HG03342 (cell line): Measurements from ENCODE around the gene ZSWIM3.
A peak's percentile ranks its signal among the peaks of the same experiment; 100 is the strongest.
"Not testable (repeated sequence)": the region's sequence is repeated elsewhere in the genome, so short reads cannot be mapped to it uniquely, and the experiment has no call there.

Experiments
- ATAC-seq: cut with Tn5 transposase; IDR thresholded peaks from one replicate; pipeline ENCODE4 v1.9.1; 2021; ENCODE audit warnings: mild to moderate bottlenecking, moderate library complexity; ENCODE audit not compliant: unreplicated experiment

Gene ZSWIM3

DNA sequence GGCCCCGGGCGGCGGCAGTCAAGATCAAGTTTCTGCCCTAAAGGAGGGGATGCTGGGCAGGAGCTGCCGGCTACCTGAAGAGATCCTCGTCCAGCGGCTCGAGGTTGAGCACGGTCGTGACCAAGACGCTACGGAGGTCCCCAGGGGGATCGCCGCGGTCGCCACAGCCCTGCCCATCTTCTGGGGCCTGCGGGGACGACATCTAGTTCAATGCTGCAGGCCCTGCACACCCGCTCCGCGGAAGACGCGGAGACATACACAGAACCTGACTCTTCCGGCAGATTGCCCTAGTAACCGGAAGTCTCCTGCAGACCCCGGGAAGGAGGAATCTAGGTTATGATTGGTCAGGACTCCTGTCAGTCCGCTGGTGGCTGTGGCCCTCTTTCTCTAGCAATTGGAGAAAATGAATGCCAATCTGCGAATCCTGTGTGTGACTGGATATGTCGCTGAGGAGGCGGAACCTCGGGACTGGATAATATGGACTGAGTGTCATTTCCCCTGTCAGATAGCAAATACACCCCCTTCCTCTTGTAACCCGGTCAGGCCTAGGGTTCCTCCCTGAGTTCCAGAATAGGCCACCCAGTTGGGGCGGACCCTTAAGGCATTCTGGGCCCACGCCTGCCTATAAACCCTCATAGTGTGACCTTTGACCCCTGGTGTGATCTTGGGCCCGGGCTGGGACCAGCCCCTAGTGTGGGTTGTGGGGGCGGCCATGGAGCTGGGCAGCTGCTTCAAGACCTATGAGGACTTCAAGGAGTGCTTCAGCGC lies at the start of gene ZSWIM3, which contains the start of gene ACOT8:
ZSWIM3 (plus strand) TSS at position 501 of the 768 bp plus-strand sequence; CDS start at position 713, 212 bp downstream.
ACOT8 (minus strand) TSS at position 279 of the 768 bp plus-strand sequence; CDS start at position 202, 77 bp downstream.
- peak; percentile 93 for ATAC-seq

DNA sequence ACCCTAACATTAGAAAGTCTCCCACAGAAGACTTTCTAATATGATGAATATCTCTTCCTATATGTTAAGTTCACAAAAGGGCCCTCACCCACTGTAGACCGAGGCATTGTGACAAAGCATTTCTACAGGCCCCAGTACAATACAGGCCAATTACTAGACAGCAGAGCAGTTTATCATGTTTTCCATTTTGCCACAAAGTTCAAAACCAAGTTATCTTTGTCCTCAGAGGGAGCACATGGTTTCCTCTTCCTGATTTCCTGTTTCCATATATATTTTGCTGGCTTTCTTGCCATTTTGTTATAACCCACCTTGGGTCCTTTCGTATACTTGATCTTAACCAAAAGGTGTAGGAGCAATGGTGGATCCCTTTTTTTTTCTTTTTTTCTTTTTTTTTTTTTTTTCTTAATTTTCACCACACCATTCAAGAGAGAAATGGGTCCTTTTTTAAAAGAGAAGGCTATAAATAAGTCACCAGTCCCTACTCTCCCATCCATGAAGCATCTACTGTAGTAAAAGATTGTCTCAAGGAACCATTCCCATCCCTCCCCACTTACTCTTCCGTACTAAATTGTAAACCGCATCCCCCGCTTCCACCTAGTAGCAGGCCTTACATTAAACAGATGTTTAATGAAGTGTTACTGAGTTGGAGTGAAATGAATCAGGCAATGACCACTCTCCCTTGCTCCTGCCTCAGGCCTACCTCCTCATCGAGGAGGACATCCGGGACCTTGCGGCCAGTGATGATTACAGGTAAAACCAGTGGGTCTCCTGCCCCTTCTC lies 47.0 kb upstream of the ZSWIM3 start:
- no peak for ATAC-seq

DNA sequence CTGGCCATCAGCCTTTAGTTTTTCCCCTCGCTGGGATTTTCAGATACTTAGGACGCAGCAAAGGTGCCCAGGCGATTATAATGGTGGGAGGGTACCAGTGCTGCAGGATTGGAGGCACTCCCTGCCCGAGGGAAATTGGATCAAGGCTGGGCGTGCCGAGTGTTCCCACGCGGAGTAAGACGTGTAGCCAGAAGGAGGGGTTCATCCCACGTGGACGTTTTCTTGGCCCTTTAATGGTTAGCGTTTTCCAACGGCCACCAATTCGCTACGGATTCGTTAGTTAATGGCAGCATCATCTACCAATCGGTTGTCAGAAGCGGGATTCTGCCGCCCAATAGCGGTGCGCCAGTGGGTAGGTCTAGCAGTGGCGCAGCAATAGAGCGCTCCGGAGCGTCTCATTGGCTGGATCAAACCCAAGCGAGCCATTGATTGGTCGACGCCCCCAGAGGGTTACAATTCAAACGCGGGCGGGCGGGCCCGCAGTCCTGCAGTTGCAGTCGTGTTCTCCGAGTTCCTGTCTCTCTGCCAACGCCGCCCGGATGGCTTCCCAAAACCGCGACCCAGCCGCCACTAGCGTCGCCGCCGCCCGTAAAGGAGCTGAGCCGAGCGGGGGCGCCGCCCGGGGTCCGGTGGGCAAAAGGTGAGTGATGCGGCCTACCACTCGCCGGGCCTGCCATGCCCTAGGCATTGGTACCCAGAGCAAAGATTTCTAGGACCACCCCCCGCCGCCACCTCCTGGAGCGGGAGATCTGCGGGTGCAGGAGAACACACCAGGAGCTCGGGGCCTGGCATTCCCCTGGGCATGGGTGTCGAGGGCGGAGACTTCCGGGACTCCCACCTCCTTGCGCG lies 45.0 kb upstream of the ZSWIM3 start, which contains the start of gene UBE2C:
UBE2C (plus strand) TSS at position 488 of the 849 bp plus-strand sequence; CDS start at position 540, 52 bp downstream.
- peak; percentile 96 for ATAC-seq

DNA sequence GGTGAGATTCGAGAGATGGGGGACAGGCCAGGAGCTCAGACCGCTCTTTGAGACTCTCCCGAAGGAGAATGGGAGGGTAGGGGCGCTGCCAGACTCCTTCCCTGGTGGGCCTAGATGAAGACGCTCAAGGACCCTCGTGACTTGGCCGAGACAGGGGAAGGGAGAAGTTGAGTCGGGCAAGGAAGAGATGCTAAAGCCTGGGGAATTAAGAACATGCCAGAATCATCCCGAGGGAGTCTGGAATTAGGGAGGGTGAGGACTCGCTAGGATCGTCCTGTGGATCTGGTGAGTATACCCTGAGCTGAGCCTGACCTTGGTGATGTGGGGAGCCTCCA lies 44.4 kb upstream of the ZSWIM3 start:
- peak; percentile 2 for ATAC-seq

DNA sequence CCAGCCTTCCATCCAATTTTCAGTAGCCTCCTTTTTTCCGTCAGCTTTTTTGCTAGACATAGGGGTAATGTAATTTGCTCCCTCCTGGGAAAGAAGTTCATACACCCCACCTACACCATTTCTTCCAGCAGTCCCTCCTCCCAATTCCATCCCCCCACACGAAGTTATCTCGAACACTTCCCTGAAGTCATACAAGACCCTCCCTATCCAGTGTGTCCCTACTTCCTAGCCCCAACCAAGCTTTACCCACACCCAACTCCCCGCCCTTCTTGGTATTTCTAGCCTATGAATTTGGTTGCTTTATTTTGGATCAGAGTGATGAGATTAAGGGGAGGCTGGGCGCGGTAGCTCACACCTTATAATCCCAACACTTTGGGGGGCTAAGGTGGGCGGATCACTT lies 43.9 kb upstream of the ZSWIM3 start:
- ATAC-seq = no peak

DNA sequence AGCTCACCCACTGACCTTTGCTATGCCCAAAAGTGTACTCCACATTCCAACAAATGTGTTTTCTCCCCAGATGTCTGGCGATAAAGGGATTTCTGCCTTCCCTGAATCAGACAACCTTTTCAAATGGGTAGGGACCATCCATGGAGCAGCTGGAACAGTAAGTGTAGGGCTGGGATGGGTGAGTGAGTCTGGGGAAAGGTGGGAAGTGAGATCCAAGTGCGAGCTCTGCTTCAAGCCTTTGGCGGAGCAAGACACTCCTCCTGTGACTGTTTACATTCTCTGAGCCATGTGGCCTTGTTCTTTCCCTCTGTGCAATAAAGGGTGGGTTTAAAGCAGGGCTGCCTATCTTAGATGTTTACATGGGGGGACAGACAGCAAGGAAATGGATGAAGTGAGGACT lies 43.1 kb upstream of the ZSWIM3 start:
- ATAC-seq = no peak

DNA sequence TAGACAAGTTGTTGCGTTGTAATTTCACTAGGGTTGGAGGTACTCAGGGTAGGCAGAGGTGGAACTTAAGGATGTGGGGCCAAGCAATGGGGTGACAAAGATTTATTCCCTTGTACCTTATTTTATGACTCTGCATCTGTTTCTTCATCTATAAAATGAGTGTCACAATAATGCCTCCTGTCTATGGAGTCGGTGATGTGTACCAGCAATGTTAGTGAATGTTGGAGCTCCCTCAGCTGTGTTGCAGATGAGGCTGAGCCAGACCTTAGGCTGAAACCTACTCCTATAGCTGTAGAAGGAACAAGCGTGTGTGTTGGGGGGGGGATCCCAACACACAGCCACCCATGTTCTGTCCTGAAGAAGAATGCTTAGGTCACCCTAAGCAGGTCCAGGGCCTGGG lies 40.5 kb upstream of the ZSWIM3 start:
- ATAC-seq = no peak

DNA sequence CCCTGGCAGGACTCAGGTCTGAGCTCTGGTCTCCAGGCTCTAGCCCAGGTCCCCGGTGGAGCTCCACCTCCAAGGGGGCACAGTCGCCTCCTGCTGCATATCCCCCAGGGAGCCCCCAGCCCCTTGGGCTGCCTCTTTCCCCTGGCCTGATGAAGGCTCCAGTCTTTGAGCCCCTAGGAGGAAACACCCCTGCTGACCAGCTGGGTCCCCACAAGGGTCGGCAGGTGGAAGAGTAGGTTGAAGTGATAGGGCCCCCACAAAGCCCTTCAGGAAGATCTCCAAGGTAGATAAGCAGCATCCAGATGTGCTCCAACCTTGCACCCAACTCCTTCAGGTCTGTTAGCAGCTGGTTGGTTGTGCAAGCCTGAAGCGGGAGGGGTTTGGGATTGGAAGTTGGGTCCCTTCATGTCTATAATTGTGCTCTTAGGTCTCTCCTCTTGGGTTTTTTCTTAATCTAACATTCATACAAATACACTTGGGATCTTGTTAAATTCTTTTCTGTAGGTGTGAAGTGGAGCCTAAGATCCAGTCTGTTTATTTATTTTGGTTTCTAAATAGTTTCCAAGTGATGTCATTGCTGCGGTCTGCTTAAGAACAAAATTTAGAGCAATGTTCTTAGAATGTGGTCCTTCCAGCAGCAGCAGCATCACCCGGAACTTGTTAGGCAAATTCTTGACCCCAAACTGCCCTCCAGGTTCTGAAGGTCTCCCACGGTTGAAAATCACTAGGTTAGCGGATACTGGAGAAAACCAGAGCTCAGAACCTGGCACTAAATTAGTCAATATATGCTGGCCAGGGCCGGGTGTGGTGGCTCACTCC lies 39.8 kb upstream of the ZSWIM3 start:
- no peak for ATAC-seq

DNA sequence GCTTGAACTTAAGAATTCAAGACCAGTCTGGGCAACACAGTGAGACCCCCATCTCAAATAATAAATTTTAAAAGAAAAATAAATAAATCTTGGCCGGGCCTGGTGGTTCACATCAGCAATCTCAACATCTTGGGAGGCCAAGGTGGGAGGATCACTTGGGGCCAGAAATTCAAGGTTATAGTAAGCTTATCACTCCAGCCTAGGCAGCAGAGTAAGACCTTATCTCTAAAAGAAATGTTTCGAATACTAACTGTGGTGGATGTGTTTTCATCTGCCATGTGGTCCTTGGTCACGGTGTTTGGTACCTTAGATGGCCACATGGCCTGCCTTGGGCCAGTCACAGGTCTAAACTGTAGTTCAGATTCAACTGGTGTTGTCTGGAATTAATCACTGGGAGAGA lies 39.2 kb upstream of the ZSWIM3 start:
- no peak for ATAC-seq

DNA sequence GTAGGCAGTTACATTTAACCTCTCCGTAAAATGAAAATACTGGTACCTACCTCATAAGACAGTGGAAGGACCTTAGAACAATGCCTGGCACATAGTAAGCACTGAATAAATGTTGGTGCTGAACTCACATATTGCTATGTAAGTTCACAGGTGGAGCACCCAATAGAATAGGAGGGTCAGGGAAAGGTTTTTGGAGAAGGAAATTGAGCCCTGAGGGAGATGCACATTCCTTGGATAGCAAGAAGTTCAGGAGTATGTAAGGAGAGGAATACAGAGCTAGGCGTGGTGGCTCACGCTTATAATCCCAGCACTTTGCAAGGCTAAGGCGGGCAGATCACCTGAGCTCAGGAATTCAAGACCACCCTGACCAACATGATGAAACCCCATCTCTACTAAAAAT lies 37.9 kb upstream of the ZSWIM3 start:
- no peak for ATAC-seq

DNA sequence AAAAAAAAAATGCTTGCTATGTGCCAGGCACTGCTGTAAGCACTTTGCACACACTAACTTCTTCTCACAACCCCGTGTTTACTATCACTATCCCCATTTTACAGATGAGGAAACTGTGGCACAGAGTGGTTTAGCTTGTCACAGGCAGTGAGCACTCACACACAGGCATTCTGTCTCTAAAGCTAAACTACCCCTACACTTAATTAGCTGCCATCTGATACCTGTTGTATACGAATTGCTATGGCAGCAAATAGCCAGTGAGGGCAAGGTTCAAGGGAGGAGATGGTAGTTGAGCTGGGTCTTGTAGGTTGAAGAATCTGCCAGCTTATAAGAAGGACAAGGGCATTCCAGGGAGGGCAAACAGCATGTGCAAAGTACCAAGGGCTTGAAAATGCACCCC lies 35.5 kb upstream of the ZSWIM3 start:
- ATAC-seq = no peak

DNA sequence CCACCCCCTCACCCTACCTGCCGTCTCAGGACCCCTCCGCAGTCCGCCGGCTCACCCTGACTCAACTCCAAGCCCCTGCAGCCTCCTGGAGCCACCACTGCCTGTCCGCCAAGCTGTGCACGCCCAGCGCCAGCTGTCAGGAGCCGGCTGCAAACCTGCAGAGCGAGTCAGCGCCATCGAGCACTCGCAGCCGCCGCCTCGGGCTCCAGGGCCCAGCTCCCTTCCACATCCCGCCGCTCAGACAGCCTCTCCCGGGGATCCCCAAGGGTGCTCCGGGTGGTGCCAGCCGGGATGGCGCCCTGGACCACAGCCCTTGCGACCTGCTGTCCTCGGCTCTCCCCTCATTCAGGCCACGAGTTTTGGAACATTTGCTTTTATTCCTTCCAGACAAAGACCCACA lies 34.6 kb upstream of the ZSWIM3 start:
- no peak for ATAC-seq

DNA sequence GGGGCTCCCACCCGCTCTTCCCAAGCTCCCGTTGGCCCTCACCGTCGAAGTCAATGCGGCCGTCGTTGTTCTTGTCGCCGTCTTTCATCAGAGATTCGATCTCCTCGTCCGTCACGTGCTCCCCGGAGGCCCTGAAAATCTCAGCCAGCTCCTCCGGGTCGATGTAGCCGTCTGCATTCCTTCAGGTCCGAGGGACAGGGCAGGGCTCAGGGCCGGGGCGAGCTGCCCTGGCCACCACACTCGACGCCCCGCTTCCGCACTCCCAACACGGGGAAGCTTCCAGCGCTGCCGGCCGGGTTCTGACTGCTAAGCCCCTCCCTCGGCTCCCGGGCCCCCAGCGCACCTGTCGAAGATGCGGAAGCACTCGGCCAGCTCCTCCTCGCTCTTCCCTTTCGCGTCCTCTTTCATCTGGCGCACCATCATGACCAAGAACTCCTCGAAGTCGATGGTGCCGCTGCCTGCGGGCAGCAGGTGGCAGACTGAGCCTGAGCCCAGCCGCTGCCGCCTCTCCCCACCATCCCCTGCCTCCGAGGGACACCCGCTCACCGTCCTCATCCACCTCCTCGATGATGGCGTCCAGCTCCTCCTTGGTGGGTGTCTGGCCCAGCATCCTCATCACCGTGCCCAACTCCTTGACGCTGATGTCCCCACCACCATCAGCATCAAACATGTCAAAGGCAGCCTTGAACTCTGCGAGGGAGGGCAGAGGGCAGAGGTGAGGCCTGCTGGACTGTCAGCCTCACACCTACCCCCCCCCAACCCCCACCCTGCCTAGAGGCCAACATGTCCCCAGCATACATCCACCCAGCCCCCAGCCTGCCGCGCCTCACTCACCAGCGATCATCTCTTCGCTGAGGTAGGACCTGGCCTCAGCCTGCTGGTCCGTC lies 33.2 kb upstream of the ZSWIM3 start:
- ATAC-seq = no peak

DNA sequence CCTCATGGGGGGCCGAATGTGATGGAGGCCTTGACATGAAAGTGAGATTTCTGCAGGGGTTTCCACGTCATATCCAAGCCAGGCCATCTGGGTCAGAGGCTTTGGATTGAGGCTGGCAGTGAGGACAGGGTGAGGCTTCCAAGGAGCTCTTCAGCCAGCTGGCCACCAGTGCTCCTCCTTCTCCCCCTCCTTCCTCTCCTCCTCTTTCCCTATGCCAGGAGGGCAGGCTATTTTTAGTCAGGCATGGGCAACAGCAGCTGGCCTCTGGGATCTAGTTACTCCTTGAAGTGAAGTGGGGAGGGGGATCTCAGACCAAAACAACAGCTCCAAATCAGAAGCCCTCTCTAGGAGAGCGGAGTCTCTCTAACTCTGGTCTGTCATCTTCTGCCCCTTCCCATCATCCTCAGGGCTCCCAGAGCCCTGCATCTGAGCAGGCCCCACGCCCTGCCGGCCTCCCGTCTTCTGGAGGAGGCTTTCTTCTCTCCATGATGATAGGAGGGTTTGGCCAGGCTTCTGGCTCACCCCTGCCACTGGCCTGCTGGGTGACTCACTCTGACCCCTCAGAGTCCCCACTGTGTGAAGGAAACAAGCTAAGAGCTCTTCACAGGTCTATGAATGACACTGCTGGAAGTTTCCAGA lies 30.9 kb upstream of the ZSWIM3 start:
- ATAC-seq = no peak

DNA sequence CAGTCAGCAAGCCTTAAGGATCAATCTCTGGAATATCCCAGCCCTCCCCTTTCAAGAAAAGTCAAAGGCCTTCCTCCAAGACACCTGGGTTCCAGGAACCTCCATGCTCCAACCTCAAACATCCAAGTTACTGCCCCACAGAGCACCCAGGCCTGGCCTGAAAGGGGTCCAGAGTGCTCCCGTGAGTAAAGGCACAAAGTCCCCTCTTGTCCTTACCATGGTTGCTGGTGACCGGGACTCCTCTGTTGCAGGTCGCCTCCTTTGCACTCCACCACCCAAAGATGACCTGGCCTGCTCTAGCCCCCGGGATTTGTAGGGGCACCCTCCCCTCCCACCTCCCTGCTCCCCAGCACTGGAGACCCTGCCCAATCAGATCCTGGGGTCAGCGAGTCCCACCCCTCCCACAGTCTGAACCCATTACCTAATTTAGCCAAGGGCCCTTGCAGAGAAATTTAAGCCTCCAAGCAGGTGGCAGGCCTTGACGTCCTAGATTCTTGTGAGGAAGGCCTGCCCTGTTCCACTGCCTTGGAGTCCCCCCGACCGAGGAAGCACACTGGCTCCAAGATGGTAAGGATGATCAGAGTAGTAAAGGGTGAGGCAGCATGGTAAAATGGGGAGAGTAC lies 30.3 kb upstream of the ZSWIM3 start, which contains the start of gene TNNC2:
TNNC2 (minus strand) TSS at position 283 of the 623 bp plus-strand sequence; CDS start at position 219, 64 bp downstream.
- no peak for ATAC-seq

DNA sequence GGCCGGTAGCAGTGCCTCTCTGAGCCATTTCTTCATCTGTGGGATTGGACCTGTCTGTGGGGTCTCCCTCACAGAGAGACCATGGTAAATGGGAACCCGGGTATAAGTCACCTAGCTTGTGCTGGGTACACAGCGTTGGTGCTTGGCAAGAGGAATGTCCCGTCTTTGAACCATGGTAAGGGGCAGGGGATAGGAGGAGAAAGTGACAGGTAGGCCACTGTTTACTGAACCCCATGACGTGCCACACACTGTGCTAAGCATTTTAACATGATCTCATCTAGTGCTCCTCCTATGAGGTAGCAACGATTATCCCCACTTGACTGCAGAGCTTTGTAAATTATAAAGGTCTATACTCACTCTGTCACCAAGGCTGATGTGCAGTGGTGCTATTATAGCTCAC lies 29.7 kb upstream of the ZSWIM3 start:
- ATAC-seq = no peak

DNA sequence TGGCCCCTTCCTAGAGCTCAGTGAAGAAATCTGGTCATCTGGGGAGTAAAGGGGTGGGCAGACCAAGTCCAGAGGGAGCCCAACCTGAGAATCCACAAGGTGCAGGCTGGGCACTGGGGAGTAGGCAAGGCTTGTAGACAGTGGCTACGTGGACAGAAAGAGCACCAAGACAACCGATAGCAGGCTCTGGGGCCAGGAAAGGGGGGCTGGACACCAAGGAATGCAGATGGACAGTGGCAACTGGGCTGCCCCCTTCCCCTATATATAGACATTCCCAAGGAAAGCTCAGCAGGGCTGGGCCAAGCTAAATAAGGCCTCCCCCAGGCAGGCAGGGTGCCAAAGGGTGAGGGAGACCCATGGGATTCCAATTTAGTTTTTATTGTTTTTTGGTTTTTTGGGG lies 28.8 kb upstream of the ZSWIM3 start:
- ATAC-seq = no peak

DNA sequence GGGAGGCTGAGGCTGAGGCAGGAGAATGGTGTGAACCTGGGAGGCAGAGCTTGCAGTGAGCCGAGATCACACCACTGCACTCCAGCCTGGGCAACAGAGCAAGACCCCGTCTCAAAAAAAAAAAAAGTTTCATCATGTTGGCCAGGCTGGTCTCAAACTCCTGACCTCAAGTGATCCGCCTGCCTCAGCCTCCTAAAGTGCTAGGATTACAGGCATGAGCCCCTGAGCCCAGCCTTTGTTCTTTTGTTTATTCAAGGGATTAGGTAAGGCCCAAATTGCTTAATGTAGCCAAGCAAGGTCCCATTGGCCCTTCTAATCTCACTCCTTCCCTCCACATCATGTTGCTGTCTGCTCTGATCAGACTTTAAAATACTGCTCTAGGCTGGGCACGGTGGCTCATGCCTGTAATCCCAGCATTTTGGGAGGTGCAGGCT lies 27.7 kb upstream of the ZSWIM3 start:
- not testable (repeated sequence) for ATAC-seq
